ENCODE measurements around the gene TCEA2. TPM values are rescaled to one million over a fixed set of nuclear protein-coding genes. Genes with fewer than 3 reads are reported as not detected.
A peak's percentile ranks its signal among the peaks of the same experiment; 100 is the strongest.

The TCEA2 gene
- total and polyA plus RNA-seq, 2 of the 13 experiments (the other 11 are each of a cell fraction or from before 2014, with no cell fraction given): 28.1 to 33.7 TPM

DNA sequence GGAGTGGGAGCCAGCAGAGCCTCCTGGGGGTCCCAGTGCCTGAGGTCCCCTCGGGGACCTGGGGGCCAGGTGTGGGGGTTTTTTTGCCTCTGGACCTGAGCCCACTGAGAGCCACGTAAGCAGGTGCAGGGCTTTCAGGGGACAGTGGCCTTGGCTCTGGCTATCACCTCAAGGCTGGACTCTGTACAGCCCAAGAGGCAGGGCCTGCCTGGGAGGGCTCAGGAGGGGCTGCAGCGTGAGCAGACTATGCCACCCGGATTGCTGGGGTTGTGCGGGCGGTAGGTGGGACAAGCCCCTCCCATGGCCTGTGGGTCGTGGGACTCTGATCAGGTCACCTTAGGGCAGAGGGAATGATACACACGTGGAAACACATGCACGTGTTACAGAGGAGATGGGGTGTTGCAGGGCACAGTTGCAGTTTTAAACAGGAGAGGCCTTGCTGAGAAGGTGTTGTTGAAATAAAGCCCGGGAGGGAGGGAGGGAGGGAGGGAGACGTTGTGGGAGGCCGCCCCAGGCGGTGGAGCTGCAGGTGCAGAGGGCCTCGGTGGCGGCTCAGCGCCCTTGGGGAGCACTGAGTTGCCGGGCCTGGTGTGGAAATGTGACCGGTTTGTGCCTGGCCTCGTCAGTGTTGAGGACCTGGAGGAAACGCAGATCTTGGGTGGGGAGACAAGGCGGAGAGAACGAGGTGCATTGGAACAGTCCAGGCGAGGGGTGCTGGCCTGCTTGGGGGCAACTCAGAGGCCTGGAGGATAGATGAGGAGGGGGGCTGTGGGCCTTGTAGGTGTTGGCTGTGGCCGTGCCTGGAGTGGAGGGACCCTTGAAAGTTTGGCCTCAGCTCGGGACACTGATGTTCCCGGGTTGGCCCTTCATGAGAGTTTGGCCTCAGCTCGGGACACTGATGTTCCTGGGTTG, 2.3 kb downstream of the TCEA2 start (continued):
- peak; percentile 59; the same call in 1 of the 2 replicates for TF ChIP-seq ZKSCAN5 (CRISPR knock-in tag; IDR thresholded peaks at IDR 0.05)
- no peak for TF ChIP-seq ZNF569 (CRISPR knock-in tag; IDR thresholded peaks at IDR 0.05; ENCODE audit: borderline replicate concordance)
- peak; percentile 42; the same call in 1 of the 2 replicates for TF ChIP-seq TFE3 (CRISPR knock-in tag; IDR thresholded peaks at IDR 0.05)
- no peak for TF ChIP-seq DNMT1 (CRISPR knock-in tag; IDR thresholded peaks at IDR 0.05)
- no peak for TF ChIP-seq MAFG (CRISPR knock-in tag; IDR thresholded peaks at IDR 0.05)
- TF ChIP-seq CTCF (CRISPR knock-in tag; IDR thresholded peaks at IDR 0.05): peak; percentile 28
- TF ChIP-seq, protein P1, sequence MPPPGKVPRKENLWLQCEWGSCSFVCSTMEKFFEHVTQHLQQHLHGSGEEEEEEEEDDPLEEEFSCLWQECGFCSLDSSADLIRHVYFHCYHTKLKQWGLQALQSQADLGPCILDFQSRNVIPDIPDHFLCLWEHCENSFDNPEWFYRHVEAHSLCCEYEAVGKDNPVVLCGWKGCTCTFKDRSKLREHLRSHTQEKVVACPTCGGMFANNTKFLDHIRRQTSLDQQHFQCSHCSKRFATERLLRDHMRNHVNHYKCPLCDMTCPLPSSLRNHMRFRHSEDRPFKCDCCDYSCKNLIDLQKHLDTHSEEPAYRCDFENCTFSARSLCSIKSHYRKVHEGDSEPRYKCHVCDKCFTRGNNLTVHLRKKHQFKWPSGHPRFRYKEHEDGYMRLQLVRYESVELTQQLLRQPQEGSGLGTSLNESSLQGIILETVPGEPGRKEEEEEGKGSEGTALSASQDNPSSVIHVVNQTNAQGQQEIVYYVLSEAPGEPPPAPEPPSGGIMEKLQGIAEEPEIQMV (CRISPR knock-in tag; IDR thresholded peaks at IDR 0.05; ENCODE audit: low read depth): peak; percentile 57; the same call in 1 of the 2 replicates
- TF ChIP-seq, protein P2, sequence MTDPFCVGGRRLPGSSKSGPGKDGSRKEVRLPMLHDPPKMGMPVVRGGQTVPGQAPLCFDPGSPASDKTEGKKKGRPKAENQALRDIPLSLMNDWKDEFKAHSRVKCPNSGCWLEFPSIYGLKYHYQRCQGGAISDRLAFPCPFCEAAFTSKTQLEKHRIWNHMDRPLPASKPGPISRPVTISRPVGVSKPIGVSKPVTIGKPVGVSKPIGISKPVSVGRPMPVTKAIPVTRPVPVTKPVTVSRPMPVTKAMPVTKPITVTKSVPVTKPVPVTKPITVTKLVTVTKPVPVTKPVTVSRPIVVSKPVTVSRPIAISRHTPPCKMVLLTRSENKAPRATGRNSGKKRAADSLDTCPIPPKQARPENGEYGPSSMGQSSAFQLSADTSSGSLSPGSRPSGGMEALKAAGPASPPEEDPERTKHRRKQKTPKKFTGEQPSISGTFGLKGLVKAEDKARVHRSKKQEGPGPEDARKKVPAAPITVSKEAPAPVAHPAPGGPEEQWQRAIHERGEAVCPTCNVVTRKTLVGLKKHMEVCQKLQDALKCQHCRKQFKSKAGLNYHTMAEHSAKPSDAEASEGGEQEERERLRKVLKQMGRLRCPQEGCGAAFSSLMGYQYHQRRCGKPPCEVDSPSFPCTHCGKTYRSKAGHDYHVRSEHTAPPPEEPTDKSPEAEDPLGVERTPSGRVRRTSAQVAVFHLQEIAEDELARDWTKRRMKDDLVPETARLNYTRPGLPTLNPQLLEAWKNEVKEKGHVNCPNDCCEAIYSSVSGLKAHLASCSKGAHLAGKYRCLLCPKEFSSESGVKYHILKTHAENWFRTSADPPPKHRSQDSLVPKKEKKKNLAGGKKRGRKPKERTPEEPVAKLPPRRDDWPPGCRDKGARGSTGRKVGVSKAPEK (CRISPR knock-in tag; IDR thresholded peaks at IDR 0.05; ENCODE audit: borderline replicate concordance): no peak
- TF ChIP-seq ZNF101 (CRISPR knock-in tag; IDR thresholded peaks at IDR 0.05; ENCODE audit: borderline replicate concordance, low read depth): 0 out of 2 replicates have a peak, but pooled peaks have one; percentile 18
- no peak for TF ChIP-seq HCFC1 (IDR thresholded peaks at IDR 0.05; ENCODE audit: low read depth, low read length)
- TF ChIP-seq PRDM4 (CRISPR knock-in tag; IDR thresholded peaks at IDR 0.05; ENCODE audit: borderline replicate concordance): no peak
- peak; percentile 57; the same call in 1 of the 2 replicates for TF ChIP-seq HDAC1 (CRISPR knock-in tag; IDR thresholded peaks at IDR 0.05)
- TF ChIP-seq ZBTB34 (CRISPR knock-in tag; IDR thresholded peaks at IDR 0.05): 0 out of 2 replicates have a peak, but pooled peaks have one; percentile 34
- TF ChIP-seq CCAR2 (optimal IDR thresholded peaks at IDR 0.05; ENCODE audit: low read depth, low read length): no peak
- TF ChIP-seq NFE2 (CRISPR knock-in tag; IDR thresholded peaks at IDR 0.05): no peak
